Neural progenitor cell (in vitro differentiated cells): Measurements from ENCODE around the gene MARCHF3. TPM values are rescaled to one million over a fixed set of nuclear protein-coding genes. Genes with fewer than 3 reads are reported as not detected.

ENCODE experiments used
- DNase-seq: peaks from one replicate; pipeline ENCODE4 v3.0.0-alpha.2; 2016; ENCODE audit warnings: low spot score
- H2AFZ ChIP-seq: fragments of 200-600 bp; sonication (generic); replicated peaks from 2 replicates; pipeline ENCODE4 v1.6.1; 2016; ENCODE audit warnings: antibody characterized with exemption
- H3F3A ChIP-seq: fragments of 200-600 bp; sonication (generic); 2 replicates; pipeline ENCODE4 v1.6.1; 2016; ENCODE audit warnings: antibody characterized with exemption, low read depth
- H3K27ac ChIP-seq: fragments of 200-600 bp; sonication (generic); 2 replicates; pipeline ENCODE4 v1.5.1; 2016; ENCODE audit warnings: mild to moderate bottlenecking
- H3K27me3 ChIP-seq: fragments of 200-600 bp; sonication (generic); 2 replicates; pipeline ENCODE4 v1.6.1; 2016; ENCODE audit warnings: mild to moderate bottlenecking, moderate library complexity
- H3K36me3 ChIP-seq: fragments of 200-600 bp; sonication (generic); 2 replicates; pipeline ENCODE4 v1.5.1; 2016
- H3K4me1 ChIP-seq: fragments of 200-600 bp; sonication (generic); 2 replicates; pipeline ENCODE4 v1.6.1; 2016; ENCODE audit warnings: mixed run types
- H3K4me2 ChIP-seq: fragments of 200-600 bp; sonication (generic); 2 replicates; pipeline ENCODE4 v1.6.1; 2016
- H3K4me3 ChIP-seq: fragments of 200-600 bp; sonication (generic); 2 replicates; pipeline ENCODE4 v1.5.1; 2016
- H3K79me2 ChIP-seq: fragments of 200-600 bp; sonication (generic); 2 replicates; pipeline ENCODE4 v1.6.1; 2016; ENCODE audit warnings: low read depth
- H3K9ac ChIP-seq: fragments of 200-600 bp; sonication (generic); 2 replicates; pipeline ENCODE4 v1.6.1; 2016
- H3K9me3 ChIP-seq: fragments of 200-600 bp; sonication (generic); 2 replicates; pipeline ENCODE4 v1.5.1; 2016; ENCODE audit warnings: low read depth
- H4K20me1 ChIP-seq: fragments of 200-600 bp; sonication (generic); 2 replicates; pipeline ENCODE4 v1.6.1; 2016; ENCODE audit warnings: low read depth
- H3K27ac Mint-ChIP-seq: 3 replicates; pipeline ENCODE4 v1.8.0; 2021; ENCODE audit warnings: mixed read lengths
- H3K27me3 Mint-ChIP-seq: 2 replicates; pipeline ENCODE4 v1.8.0; 2022; ENCODE audit warnings: low read depth, mild to moderate bottlenecking, inconsistent platforms, moderate library complexity, mixed read lengths; ENCODE audit not compliant: insufficient read depth
- H3K36me3 Mint-ChIP-seq: 3 replicates; pipeline ENCODE4 v1.8.0; 2021; ENCODE audit warnings: mixed read lengths
- H3K4me1 Mint-ChIP-seq: 3 replicates; pipeline ENCODE4 v1.8.0; 2021; ENCODE audit warnings: mixed read lengths
- H3K4me3 Mint-ChIP-seq: 3 replicates; pipeline ENCODE4 v1.8.0; 2021; ENCODE audit warnings: mild to moderate bottlenecking, moderate library complexity, mixed read lengths
- H3K9me3 Mint-ChIP-seq: 3 replicates; pipeline ENCODE4 v1.8.0; 2020; ENCODE audit warnings: mixed read lengths
- EZH2 ChIP-seq: fragments of 200-600 bp; sonication (generic); IDR thresholded peaks from 2 replicates; pipeline ENCODE4 v1.6.1; 2017; ENCODE audit warnings: antibody characterized with exemption, mild to moderate bottlenecking, moderate library complexity
- EZH2phosphoT487 ChIP-seq: fragments of 200-600 bp; sonication (generic); IDR thresholded peaks from 2 replicates; pipeline ENCODE4 v1.6.1; 2017; ENCODE audit warnings: antibody characterized with exemption
- total RNA-seq: library from RNA; depleted of rRNA; stranded (reverse); fragments of >200 nt; gene quantifications from 2 replicates; pipeline ENCODE4 v1.2.3, GENCODE V29; 2015; ENCODE audit warnings: low replicate concordance
- TF ChIP-seq, protein P1 (sequence below): fragments of 200-600 bp; sonication (generic); IDR thresholded peaks from 2 replicates; pipeline ENCODE4 v1.5.1; 2017; ENCODE audit warnings: antibody characterized with exemption, mild to moderate bottlenecking

MARCHF3 gene
- total RNA-seq, 1 donor from 2014 or later = 6.1 TPM

DNA sequence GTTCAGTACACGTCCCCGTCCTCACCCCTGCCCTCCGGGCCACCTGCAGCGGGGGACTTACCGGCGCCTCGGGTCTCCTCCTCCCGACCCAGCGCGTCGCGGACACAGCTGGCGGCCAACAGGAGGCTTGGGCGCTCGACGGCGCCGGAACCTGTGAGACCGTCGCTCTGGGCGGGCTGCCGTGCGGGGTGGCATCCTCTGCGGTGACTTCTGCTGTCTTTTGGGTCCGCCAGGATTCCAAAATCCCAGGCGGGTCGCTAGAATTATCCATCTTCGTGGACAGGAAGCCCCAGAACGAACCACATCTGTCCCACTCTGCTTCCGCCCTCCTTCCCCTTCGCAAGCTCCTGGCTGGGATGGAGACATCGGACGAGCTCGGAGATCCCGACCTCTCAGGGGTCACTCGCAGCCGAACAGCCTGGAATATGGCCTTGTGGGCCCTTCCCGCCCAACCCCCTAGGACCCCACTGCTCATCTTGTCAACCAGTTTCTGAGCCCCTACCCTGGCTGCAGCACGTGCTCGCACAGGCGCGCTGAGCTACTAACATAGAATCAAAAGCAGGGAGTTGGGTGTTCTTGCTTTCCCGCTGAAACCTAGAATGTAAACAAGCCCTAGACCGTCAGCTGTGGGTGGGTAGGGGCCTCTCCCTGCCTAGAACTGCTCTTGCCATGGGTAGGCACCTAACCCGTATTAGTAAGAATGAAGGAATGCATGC, 947 bp upstream of the MARCHF3 start:
- Histone ChIP-seq H3K9me3 (no peaks in the 10 kb centered on the region), H3K4me1 (no peaks in the 10 kb centered on the region), H3K27ac (no peak overlapping the region), H3K79me2 (no peaks in the 10 kb centered on the region), H3K27me3 (peaks cover 48% of the 10 kb centered on the region), H3K36me3 (no peaks in the 10 kb centered on the region), H2AFZ (peak overlapping the region; percentile 81), H4K20me1 (no peaks in the 10 kb centered on the region), H3K9ac (no peak overlapping the region), H3K4me2 (peak overlapping the region; percentile 79), H3K4me3 (peak overlapping the region; percentile 68), H3F3A (peaks cover 11% of the 10 kb centered on the region)
- peak; percentile 57 for DNase-seq
- H3K9me3 Mint-ChIP-seq = peaks cover 2% of the 10 kb centered on the region
- H3K36me3 Mint-ChIP-seq = no peaks in the 10 kb centered on the region
- H3K4me1 Mint-ChIP-seq = peaks cover 10% of the 10 kb centered on the region
- TF ChIP-seq, protein P1, sequence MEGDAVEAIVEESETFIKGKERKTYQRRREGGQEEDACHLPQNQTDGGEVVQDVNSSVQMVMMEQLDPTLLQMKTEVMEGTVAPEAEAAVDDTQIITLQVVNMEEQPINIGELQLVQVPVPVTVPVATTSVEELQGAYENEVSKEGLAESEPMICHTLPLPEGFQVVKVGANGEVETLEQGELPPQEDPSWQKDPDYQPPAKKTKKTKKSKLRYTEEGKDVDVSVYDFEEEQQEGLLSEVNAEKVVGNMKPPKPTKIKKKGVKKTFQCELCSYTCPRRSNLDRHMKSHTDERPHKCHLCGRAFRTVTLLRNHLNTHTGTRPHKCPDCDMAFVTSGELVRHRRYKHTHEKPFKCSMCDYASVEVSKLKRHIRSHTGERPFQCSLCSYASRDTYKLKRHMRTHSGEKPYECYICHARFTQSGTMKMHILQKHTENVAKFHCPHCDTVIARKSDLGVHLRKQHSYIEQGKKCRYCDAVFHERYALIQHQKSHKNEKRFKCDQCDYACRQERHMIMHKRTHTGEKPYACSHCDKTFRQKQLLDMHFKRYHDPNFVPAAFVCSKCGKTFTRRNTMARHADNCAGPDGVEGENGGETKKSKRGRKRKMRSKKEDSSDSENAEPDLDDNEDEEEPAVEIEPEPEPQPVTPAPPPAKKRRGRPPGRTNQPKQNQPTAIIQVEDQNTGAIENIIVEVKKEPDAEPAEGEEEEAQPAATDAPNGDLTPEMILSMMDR = no peak
- no peak for TF ChIP-seq EZH2phosphoT487
- peak; percentile 52 for TF ChIP-seq EZH2
- H3K27ac Mint-ChIP-seq = no peak overlapping the region
- peak overlapping the region; percentile 90 for H3K4me3 Mint-ChIP-seq
- peaks cover 6% of the 10 kb centered on the region for H3K27me3 Mint-ChIP-seq

DNA sequence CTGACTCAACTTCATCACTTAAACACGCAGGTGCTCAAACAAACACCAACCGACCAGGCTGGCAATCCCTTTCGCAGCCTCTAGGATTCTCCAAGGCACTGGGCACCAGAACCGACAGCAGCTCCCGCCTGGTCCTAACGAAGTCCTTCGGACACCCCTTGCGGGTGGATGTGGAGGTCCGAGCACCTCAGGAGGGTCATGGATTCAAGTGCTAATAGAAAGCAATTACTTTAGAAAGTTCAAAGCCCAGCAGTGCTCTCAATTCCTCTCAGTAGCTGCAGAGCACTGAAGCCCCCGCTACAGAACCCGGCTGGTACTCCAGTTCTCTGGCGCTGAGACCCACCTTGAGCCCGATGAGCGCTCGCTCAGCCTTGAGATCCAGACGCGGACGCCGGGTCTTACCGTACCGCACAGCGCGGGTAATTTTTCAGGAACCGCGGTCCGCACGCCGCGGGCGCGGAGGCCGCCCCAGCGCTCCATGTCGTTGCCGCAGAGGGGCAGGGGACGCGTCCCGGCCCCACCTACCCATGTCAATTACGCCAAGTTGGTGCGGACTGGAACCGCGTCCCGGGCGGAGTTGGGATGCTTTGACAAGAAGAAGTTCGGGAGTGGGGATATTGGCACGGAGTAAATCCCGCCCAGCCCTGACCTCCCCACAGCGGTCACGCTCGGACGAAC, 638 bp downstream of the MARCHF3 start:
- peak; percentile 74 for DNase-seq
- peaks cover 48% of the 10 kb centered on the region for H3K27me3 ChIP-seq
- H3K27ac Mint-ChIP-seq = no peak overlapping the region
- no peak overlapping the region for H3K9ac ChIP-seq
- peak overlapping the region; percentile 90 for H3K4me3 Mint-ChIP-seq
- no peaks in the 10 kb centered on the region for H3K79me2 ChIP-seq
- no peaks in the 10 kb centered on the region for H3K4me1 ChIP-seq
- H3K4me2 ChIP-seq = peak overlapping the region; percentile 86
- peak overlapping the region; percentile 68 for H3K4me3 ChIP-seq
- H3K36me3 ChIP-seq = no peaks in the 10 kb centered on the region
- peaks cover 11% of the 10 kb centered on the region for H3F3A ChIP-seq
- H3K36me3 Mint-ChIP-seq = no peaks in the 10 kb centered on the region
- peak overlapping the region; percentile 88 for H2AFZ ChIP-seq
- H3K27me3 Mint-ChIP-seq = peaks cover 6% of the 10 kb centered on the region
- peaks cover 2% of the 10 kb centered on the region for H3K9me3 Mint-ChIP-seq
- TF ChIP-seq EZH2phosphoT487 (no peak), EZH2 (no peak)
- TF ChIP-seq, protein P1 = peak; percentile 53
- no peaks in the 10 kb centered on the region for H3K9me3 ChIP-seq
- H3K4me1 Mint-ChIP-seq = peaks cover 10% of the 10 kb centered on the region
- H3K27ac ChIP-seq = no peak overlapping the region
- no peaks in the 10 kb centered on the region for H4K20me1 ChIP-seq

DNA sequence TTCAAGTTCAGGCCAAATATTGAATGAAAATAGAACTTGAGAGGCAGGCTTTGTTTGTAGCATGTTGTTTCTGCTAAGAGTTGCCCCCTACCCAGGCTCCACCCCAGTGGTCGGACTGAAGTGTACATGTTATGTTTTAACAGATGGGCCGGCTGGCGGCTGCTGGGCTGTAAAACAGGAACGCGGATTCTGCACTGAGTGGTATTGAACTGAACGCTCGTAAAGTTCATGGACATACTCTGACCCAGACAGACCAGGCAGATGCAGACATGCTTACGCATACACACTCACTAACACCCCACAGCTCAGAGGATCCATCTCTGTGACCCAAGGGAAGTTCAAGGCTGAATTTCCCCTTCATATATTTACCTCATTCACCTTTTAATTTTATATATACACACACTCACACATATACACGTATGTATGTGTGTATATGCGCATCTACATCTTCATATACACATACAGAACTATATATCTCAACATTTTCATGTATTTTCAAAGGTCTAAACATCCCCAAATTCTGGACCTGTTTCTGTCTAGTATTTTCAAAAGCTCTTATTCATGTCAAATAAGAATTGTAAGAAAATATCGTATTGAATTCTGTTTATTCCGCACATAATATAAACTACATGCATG, 1.4 kb downstream of the MARCHF3 start:
- no peaks in the 10 kb centered on the region for H4K20me1 ChIP-seq
- peaks cover 11% of the 10 kb centered on the region for H3F3A ChIP-seq
- Mint-ChIP-seq H3K9me3 (peaks cover 2% of the 10 kb centered on the region), H3K4me3 (peak overlapping the region; percentile 90), H3K27me3 (peaks cover 6% of the 10 kb centered on the region), H3K4me1 (peaks cover 10% of the 10 kb centered on the region), H3K27ac (no peak overlapping the region), H3K36me3 (no peaks in the 10 kb centered on the region)
- no peaks in the 10 kb centered on the region for H3K79me2 ChIP-seq
- H3K27ac ChIP-seq = no peak overlapping the region
- H3K4me3 ChIP-seq = peak overlapping the region; percentile 68
- no peaks in the 10 kb centered on the region for H3K4me1 ChIP-seq
- DNase-seq = no peak
- peaks cover 48% of the 10 kb centered on the region for H3K27me3 ChIP-seq
- H3K4me2 ChIP-seq = peak overlapping the region; percentile 86
- no peaks in the 10 kb centered on the region for H3K9me3 ChIP-seq
- no peak overlapping the region for H3K9ac ChIP-seq
- H2AFZ ChIP-seq = no peak overlapping the region
- TF ChIP-seq EZH2phosphoT487 (no peak), EZH2 (no peak)
- TF ChIP-seq, protein P1 = no peak
- H3K36me3 ChIP-seq = no peaks in the 10 kb centered on the region
